Embryonic facial prominence (tissue), 1 donor: ENCODE measurements around the gene DNM2.
"Not testable (repeated sequence)": the region's sequence is repeated elsewhere in the genome, so short reads cannot be mapped to it uniquely, and the experiment has no call there.

Experiments used
- DNase-seq: peaks from one replicate; pipeline ENCODE4 v3.0.0-alpha.2; 2016; ENCODE audit errors: extremely low spot score

Gene DNM2

DNA sequence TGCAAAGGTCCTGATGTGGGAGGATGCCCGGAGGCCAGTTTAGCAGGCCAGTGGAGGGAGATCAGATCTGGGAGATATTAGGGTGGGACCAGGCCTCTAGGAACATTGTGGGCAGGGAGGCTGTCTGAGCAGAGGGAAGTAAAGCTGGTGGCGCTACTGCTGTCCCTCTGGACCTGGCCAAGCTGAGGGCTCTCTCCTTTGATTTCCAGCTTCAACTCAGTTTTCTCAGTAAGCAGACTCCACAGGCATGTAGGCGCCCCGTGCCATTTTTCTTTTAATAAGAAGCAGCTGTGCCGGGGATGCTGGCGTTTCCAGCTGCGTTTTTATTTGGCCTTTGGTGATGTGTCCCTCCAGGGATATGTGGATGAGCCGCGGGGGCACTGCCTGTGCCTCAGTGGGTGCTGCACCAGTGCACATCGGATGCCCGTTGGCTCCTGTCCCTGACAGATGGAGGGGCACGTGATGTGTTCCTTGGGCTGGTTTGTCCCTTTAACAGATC, 6.7 kb downstream of the DNM2 start:
- DNase-seq = no peak

DNA sequence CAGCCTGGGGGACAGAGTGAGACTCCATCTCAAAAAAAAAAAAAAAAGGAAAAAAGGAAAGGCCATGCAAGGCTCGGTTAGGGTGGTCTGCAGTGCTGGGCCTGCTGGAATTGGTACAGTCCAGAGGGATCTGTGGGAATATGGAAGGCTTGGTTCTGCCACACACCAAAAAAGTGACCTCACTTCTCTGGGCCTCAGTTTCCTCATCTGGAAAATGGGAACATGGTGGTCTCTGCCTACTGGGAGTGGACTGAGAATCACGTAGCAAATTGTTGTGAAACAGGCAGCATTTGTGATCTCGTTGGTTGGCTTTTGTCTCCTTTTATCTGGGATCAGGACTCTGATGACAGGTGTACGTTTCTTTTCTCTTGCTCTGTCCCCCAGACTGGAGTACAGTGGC, 7.5 kb downstream of the DNM2 start:
- DNase-seq = no peak

DNA sequence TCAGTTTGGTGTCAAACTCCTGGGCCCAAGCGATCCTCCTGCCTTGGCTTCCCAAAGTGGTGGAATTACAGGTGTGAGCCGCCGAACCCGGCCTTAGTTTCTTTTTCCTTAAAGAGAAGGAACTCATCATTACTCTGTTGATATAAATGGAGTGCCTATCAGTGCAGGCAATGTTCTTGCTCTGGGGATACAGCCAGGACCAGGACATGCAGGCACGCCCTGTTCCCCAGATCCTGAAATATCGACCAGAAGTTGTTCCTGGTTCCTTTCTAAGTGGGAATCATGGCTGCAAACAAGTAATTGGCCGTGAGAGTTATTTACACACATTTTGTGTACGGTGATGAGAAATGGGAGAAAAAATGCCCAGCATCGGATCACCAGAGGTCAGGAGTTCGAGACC, 8.4 kb downstream of the DNM2 start:
- DNase-seq = no peak

DNA sequence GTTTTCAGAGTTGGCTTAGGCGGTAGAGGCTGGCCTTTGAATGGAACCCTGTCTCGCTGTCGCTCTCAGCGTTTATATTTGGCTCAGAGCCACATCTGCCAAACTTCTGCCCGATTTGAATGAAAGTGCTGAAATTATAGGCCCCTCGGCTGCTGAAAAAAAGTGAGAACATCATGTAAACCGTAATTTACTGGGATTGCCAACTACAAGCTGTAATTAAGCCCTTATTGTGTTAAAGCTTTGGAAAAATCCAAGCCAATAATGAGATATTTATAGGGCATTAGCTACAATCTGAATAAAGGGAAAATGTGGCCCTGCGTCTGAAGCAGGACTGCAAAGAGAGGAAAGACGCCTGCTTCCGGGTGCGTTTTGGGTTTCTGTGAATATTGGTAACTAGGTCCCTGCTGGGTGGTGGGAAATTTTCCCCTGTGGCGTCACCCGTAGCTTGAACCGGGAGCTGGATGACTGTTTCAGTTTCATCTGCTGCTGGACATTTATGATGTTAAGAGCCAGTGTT, 9.9 kb downstream of the DNM2 start:
- DNase-seq = no peak

DNA sequence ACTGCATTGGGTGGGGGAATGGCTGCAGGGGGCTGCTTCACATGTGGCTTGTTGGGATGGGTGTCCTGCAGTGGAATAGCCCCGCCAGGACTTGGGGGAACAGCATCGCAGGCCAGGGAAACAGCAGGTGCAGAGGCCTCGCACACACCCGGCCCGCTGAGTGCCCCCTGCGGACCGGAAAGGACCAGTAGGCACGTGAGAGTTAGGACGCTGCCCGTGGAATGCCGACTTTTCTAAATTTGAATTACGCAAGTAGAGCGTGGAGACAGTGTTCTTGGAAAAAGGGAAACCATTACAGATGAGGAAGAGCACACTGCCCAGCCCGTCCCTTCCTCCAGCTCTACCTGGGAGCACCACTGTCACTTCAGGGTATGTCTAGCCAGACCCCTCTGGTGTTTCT, 11.5 kb downstream of the DNM2 start:
- DNase-seq = no peak

- DNase-seq = no peak
Measured at GRCh38 chr19:10730932-10731331, 13.1 kb downstream of the DNM2 start.

DNA sequence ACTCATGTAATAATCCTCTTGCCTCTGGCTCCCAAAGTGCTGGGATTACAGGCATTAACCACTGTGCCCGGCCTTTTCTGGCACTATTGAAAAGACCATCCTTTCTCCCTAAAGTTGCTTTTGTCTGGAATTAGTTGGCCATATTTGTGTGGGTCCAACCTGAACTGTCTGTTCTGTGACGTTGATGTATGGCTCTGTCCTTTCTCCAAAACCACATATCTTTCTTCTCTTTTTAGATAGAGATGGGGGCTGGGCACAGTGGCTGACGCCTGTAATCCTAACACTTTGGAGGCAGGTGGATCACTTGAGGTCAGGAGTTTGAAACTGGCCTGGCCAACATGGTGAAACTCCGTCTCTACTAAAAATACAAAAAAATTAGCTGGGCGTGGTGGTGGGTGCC, 17.9 kb downstream of the DNM2 start:
- DNase-seq = no peak

- no peak for DNase-seq
Measured at GRCh38 chr19:10736189-10736588, 18.3 kb downstream of the DNM2 start.

- no peak for DNase-seq
Measured at GRCh38 chr19:10736916-10737551, 19.2 kb downstream of the DNM2 start.

GRCh38 chr19:10737722-10738121, 19.8 kb downstream of the DNM2 start:
- no peak for DNase-seq

DNA sequence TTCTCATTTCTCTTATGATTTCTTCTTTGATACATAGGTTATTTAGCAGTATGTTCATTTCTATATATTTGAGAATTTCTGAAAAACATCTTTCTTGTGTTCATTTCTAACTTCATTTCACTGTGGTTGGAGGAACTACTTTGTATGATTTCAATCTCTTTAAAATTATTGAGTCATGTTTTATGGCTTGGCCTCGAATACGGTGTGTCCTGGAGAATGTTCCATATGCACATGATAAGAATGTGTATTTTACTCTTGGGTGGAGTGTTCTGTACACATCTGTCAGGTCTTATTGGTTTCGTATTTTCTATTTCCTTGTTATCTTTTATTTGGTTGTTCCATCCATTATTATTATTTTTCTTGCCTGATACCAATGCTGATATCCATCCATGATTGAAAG, 22.9 kb downstream of the DNM2 start:
- DNase-seq = no peak

GRCh38 chr19:10742476-10742875, 24.6 kb downstream of the DNM2 start:
- DNase-seq = no peak

DNA sequence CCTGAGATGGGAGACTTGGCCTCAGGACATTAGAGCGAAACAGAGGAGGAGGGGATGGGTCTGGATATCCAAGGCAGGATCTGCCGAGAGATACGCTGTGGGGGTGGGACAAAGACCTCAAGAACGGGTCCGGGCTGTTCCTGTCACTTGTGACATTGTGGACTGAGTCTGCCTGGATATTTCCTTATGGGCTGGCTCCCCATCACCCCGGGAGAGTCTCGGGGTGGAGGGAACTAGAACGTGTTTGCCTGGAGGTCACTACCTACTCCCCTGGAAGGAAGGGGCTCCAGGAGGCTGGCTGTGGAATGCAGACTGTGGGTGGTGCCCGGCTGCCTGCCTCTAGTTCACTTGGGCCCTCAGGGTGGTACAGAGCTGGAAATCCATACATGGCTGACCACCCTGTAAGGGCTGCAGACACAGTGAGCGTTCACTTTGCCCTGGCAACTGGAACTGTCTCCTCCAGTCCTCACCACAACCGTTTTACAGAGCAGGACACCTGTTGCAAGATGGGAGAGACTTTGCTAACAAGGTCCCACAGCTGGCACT, 26.4 kb downstream of the DNM2 start:
- no peak for DNase-seq

GRCh38 chr19:10744801-10745293, 27.0 kb downstream of the DNM2 start:
- no peak for DNase-seq

DNA sequence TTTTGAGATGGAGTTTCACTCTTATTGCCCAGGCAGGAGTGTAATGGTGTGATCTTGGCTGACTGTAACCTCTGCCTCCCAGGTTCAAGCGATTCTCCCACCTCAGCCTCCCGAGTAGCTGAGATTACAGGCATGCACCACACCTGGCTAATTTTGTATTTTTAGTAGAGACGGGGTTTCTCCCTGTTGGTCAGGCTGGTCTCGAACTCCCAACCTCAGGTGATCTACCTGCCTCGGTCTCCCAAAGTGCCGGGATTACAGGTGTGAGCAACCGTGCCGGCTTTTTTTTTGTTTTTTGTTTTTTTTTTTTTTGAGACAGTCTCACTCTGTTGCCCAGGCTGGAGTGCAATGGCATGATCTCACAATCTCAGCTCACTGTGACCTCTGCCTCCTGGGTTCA, 28.6 kb downstream of the DNM2 start:
- not testable (repeated sequence) for DNase-seq

DNA sequence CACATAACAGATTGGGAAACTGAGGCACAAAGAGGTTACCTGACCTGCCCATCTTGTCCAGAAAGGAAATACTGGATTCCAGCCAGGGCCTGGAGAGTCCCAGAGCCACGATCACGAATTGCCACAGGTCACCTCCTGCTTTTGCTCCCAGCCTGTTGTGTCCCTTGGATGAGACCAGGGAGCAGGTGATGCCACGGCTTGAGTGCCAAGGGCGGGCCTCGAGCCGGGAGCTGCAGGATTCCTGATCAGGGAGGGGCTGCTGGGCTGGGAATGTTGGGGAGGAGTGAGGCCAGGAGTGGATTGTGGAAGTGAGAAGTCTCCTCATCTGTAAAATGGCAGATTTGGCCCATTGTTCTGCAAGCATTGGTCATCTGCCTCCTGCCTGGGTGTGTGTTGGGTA, 29.4 kb downstream of the DNM2 start:
- no peak for DNase-seq

DNA sequence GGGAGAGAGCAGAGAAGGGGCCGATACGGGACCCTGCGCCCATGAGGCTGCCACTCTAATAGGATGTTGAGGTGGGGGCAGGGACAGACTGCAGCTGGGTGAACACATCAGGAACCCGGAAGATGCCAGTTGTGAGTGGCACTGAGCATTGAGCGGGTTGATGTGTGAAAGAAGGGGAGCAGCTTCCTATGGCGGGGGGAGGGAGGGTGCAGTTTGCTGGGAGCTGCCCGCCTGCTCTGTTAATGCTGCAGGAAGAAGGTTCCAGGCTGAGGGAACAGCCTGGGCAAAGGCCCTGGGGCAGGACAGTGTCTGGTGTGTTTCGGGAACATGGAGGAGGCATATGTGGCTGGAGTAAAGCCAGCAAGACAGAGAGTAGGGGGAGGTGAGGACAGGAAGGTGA, 29.8 kb downstream of the DNM2 start:
- no peak for DNase-seq

GRCh38 chr19:10748195-10748926, 30.5 kb downstream of the DNM2 start:
- DNase-seq = no peak

DNA sequence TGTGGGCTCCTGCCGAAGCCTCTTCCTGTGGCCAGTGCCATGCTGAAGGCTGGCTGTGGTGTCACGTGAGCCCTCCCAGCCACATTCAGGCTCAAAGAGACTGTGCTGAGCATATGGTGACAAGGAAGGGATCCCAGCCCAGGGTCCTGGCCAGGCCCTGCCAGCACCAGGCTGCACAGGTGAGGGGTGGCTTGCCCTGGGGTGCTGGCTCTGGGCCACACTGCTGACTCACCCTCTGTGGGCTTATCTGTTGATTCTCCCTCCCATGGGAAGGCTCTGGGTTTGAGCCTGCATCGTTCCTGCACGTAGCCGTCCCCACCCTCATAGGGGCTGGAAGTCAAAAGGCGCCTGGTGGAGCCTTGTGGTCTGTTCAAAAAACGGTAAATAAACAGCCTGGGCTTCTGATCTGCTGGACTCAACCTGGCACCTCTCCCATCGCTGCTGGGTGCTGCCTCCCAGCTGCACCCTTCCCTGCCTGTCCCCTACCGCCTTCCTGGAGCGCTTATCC, 31.1 kb downstream of the DNM2 start:
- no peak for DNase-seq

GRCh38 chr19:10749435-10750384, 31.8 kb downstream of the DNM2 start:
- DNase-seq = no peak
